Measurements from ENCODE around the gene RTEL1. TPM values are rescaled to one million over a fixed set of nuclear protein-coding genes. Genes with fewer than 3 reads are reported as not detected.

The RTEL1 gene
- polyA plus RNA-seq, 1 of the 3 experiments (the other 2 are of a cell fraction), result 9.9 TPM

DNA sequence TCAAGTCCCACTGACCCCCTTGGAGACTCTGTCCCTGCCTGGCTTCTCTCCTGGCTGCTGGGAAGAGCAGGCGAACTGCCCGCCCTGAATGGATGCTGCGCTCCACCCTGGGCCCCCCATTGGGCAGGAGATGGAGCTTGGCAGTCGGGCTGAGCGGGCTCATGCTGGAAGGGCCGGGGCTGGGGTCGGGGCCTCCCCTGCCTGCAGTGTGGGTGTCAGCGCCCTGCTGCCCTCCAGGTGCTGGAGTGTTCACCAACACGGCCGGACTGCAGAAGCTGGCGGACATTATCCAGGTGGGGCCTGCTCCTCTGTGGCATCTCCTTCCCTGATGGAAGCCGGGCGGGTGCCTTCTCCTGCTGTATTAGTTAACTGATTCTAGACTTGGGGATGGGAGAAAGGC is 22.3 kb downstream of the RTEL1 start:
- DNase-seq, result no peak
- Histone ChIP-seq H2AFZ (ENCODE audit: low read depth) (no peak overlapping the region), H3K79me2 (ENCODE audit: insufficient read depth) (no peaks in the 10 kb centered on the region), H3K36me3 (replicated peaks in 1 of 2; ENCODE audit: control insufficient read depth in 1 of 2, insufficient read depth in 2 of 2, low read length in 1 of 2) (peaks cover 5 to 6% of the 10 kb centered on the region in 2 experiments), H4K20me1 (ENCODE audit: insufficient read depth) (no peaks in the 10 kb centered on the region), H3K9ac (no peak overlapping the region), H3K4me1 (ENCODE audit: control insufficient read depth in 1 of 2, insufficient read depth in 2 of 2, low read depth in 1 of 2, low read length in 1 of 2) (peaks cover 0 to 16% of the 10 kb centered on the region in 2 experiments; a peak in 3 of 4 replicates), H3K9me3 (no peaks in the 10 kb centered on the region), H3K27me3 (ENCODE audit: insufficient read depth) (no peaks in the 10 kb centered on the region), H3K9me2 (no peaks in the 10 kb centered on the region), H3K27ac (ENCODE audit: low read depth in 2 of 2, low read length in 1 of 2) (no peak overlapping the region), H3K4me3 (ENCODE audit: low read depth in 2 of 2, low read length in 1 of 2) (no peak overlapping the region), H3K4me2 (no peak overlapping the region), H3F3A (replicated peaks; ENCODE audit: insufficient read depth) (peaks cover 12% of the 10 kb centered on the region)
- TF ChIP-seq TEAD4 (IDR thresholded peaks at IDR 0.05; ENCODE audit: borderline replicate concordance, insufficient read depth) (no peak), SMC3 (IDR thresholded peaks at IDR 0.05; ENCODE audit: low read depth, low read length) (no peak)
- POLR2A ChIA-PET, result no interaction called here
- CTCF ChIA-PET, result no interaction called here
- WGBS (ENCODE audit: low lambda C conversion rate), result 86% methylated on average over 2 of the region's 13 CpGs

GRCh38 chr20:63680857-63681608 is 22.9 kb downstream of the RTEL1 start:
- TF ChIP-seq RAD21 (IDR thresholded peaks at IDR 0.05; ENCODE audit: low read length) (no peak), JUND (IDR thresholded peaks at IDR 0.05) (no peak), EZH2phosphoT487 (IDR thresholded peaks at IDR 0.05; ENCODE audit: borderline replicate concordance, low read depth) (no peak), TEAD4 (IDR thresholded peaks at IDR 0.05; ENCODE audit: borderline replicate concordance, insufficient read depth) (no peak), CHD2 (IDR thresholded peaks at IDR 0.05; ENCODE audit: low read length, partially characterized antibody) (no peak), POLR2AphosphoS5 (IDR thresholded peaks at IDR 0.05; ENCODE audit: low read depth, low read length) (no peak), SMC3 (IDR thresholded peaks at IDR 0.05; ENCODE audit: low read depth, low read length) (no peak), ZBTB33 (IDR thresholded peaks at IDR 0.05; ENCODE audit: borderline replicate concordance, low read depth) (no peak)
- TF ChIP-seq, protein P1, sequence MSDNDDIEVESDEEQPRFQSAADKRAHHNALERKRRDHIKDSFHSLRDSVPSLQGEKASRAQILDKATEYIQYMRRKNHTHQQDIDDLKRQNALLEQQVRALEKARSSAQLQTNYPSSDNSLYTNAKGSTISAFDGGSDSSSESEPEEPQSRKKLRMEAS (IDR thresholded peaks at IDR 0.05; ENCODE audit: low read depth), result no peak
- no peaks in the 10 kb centered on the region for H3K27me3 ChIP-seq (ENCODE audit: insufficient read depth)
- no peaks in the 10 kb centered on the region for H3K9me2 ChIP-seq
- ChIA-PET POLR2A (no interaction called here), CTCF (interaction anchor here (0.6 kb wide), 1 partner anchor 94 kb away, joined by 3 read pairs; no protein-coding TSS in a partner anchor)
- H4K20me1 ChIP-seq (ENCODE audit: insufficient read depth), result no peaks in the 10 kb centered on the region
- WGBS (ENCODE audit: low lambda C conversion rate), result 94% methylated on average over 8 of the region's 23 CpGs
- H3K4me2 ChIP-seq, result no peak overlapping the region
- H2AFZ ChIP-seq (ENCODE audit: low read depth), result no peak overlapping the region
- H3K36me3 ChIP-seq (replicated peaks in 1 of 2; ENCODE audit: control insufficient read depth in 1 of 2, insufficient read depth in 2 of 2, low read length in 1 of 2), result peaks cover 5 to 6% of the 10 kb centered on the region in 2 experiments
- no peak overlapping the region for H3K4me3 ChIP-seq (ENCODE audit: low read depth in 2 of 2, low read length in 1 of 2)
- H3K4me1 ChIP-seq (ENCODE audit: control insufficient read depth in 1 of 2, insufficient read depth in 2 of 2, low read depth in 1 of 2, low read length in 1 of 2), result peaks cover 0 to 16% of the 10 kb centered on the region in 2 experiments; a peak in 3 of 4 replicates
- H3F3A ChIP-seq (replicated peaks; ENCODE audit: insufficient read depth), result peaks cover 12% of the 10 kb centered on the region
- no peak overlapping the region for H3K9ac ChIP-seq
- H3K79me2 ChIP-seq (ENCODE audit: insufficient read depth), result no peaks in the 10 kb centered on the region
- H3K9me3 ChIP-seq, result no peaks in the 10 kb centered on the region
- DNase-seq, result no peak
- peak overlapping the region in 1 of 2 experiments; percentile 73; a peak in 2 of 4 replicates for H3K27ac ChIP-seq (ENCODE audit: low read depth in 2 of 2, low read length in 1 of 2)

Measured in SK-N-SH (cell line).